Left colon (tissue), 2 donors: ENCODE results near the gene EXOSC5. TPM values are rescaled to one million over a fixed set of nuclear protein-coding genes. Genes with fewer than 3 reads are reported as not detected.
"Not testable (repeated sequence)": the region's sequence is repeated elsewhere in the genome, so short reads cannot be mapped to it uniquely, and the experiment has no call there.

ENCODE experiments used
- ATAC-seq: fragments of 200-7000 bp; cut with Tn5 transposase; one replicate; pipeline ENCODE4 v1.9.1; 2020; ENCODE audit warnings: mild to moderate bottlenecking, moderate library complexity
- DNase-seq, 2 donors: peaks; one replicate each; pipeline ENCODE4 v3.0.0-alpha.2; 2020
- intact Hi-C, 2 donors: fragments of 100-400 bp; cut with DNase I in 1 of 2; cut with micrococcal nuclease in 1 of 2; formaldehyde crosslinking; loops; one replicate each; pipeline versions ENCODE4 v1.11.2 to v1.14.0; 2022; cut with DNase I, micrococcal nuclease
- total RNA-seq, 2 donors: library from RNA; stranded (reverse); fragmentation: NEBNext Ultra II Directional; extraction: Animal tissue kit (Norgen Biotek cat#: 25700); gene quantifications; one replicate each; pipeline ENCODE4 v1.2.1, GENCODE V29; 2021
- donor health status: DM: no; HTN: no; CAD: no.
- donor health status: DM: yes; HTN: yes; CAD: no.

The EXOSC5 gene
- total RNA-seq, 2 donors from 2014 or later = 11.8 to 12.7 TPM

- intact Hi-C loops = no loop called here
- DNase-seq (no peak), ATAC-seq (no peak)
Observed at GRCh38 chr19:41356984-41357739, 40.0 kb downstream of the EXOSC5 start.

- ATAC-seq = no peak
- intact Hi-C loops = no loop called here
- DNase-seq = no peak
Observed at GRCh38 chr19:41355802-41356201, 41.4 kb downstream of the EXOSC5 start.

- ATAC-seq = no peak
- intact Hi-C loops = no loop called here
- DNase-seq = no peak
Observed at GRCh38 chr19:41355035-41355434, 42.1 kb downstream of the EXOSC5 start.

- no peak for ATAC-seq
- peak in 1 of 2 donors; percentile 33 for DNase-seq
- intact Hi-C loops = no loop called here
Observed at GRCh38 chr19:41354343-41354953, 42.7 kb downstream of the EXOSC5 start.

GRCh38 chr19:41353466-41354342, 43.5 kb downstream of the EXOSC5 start, which contains the start of gene TGFB1:
Gene TGFB1, minus strand, starts transcription at chr19:41353922. Its CDS starts 878 bp downstream, at chr19:41353044.
- intact Hi-C loops = no loop called here
- peak; percentile 62 for ATAC-seq

GRCh38 chr19:41352609-41353465, 44.3 kb downstream of the EXOSC5 start:
- DNase-seq (peak in 1 of 2 donors; percentile 78), ATAC-seq (peak; percentile 27)
- intact Hi-C loops = no loop called here

More at GRCh38 chr19:41353466-41354342, 43.5 kb downstream of the EXOSC5 start, which contains the start of gene TGFB1:
- DNase-seq = peak; percentile 84 to 88

GRCh38 chr19:41352279-41352608, 44.9 kb downstream of the EXOSC5 start:
- DNase-seq (no peak), ATAC-seq (no peak)
- intact Hi-C loops = no loop called here

- intact Hi-C loops = no loop called here
- peak; percentile 74 for ATAC-seq
- peak; percentile 65 to 79 for DNase-seq
Observed at GRCh38 chr19:41351339-41352245, 45.6 kb downstream of the EXOSC5 start.

GRCh38 chr19:41350735-41351338, 46.3 kb downstream of the EXOSC5 start:
- intact Hi-C loops = no loop called here
- peak; percentile 31 for ATAC-seq
- no peak for DNase-seq

GRCh38 chr19:41346916-41347315, 50.2 kb downstream of the EXOSC5 start:
- ATAC-seq, DNase-seq, intact Hi-C loops: not testable (repeated sequence)

- ATAC-seq = no peak
- intact Hi-C loops = no loop called here
- DNase-seq = no peak
Observed at GRCh38 chr19:41344162-41344561, 53.0 kb downstream of the EXOSC5 start.

- ATAC-seq (peak; percentile 96), DNase-seq (peak in 1 of 2 donors; percentile 58)
- intact Hi-C loops = no loop called here
Observed at GRCh38 chr19:41341669-41342490, 55.3 kb downstream of the EXOSC5 start.

GRCh38 chr19:41339936-41340335, 57.2 kb downstream of the EXOSC5 start:
- ATAC-seq (no peak), DNase-seq (no peak)
- intact Hi-C loops = no loop called here
